T-helper 1 cell treated with Interleukin-12 subunit alpha and Interleukin-12 subunit beta and Interleukin-4 antibody, amounts not matched to agents 30 μg/mL and 1 μg/mL, for 36 hours (primary cell): ENCODE results near the gene CAMTA1.

Experiments
- H3K27ac Mint-ChIP-seq: one replicate; pipeline ENCODE4 v1.8.0; 2021; ENCODE audit warnings: mild to moderate bottlenecking, mixed read lengths
- H3K27me3 Mint-ChIP-seq: one replicate; pipeline ENCODE4 v1.8.0; 2021; ENCODE audit warnings: low read depth, mixed read lengths
- H3K36me3 Mint-ChIP-seq: one replicate; pipeline ENCODE4 v1.8.0; 2021; ENCODE audit warnings: low read depth, mixed read lengths
- H3K4me1 Mint-ChIP-seq: one replicate; pipeline ENCODE4 v1.8.0; 2021; ENCODE audit warnings: low read depth, mixed read lengths
- H3K4me3 Mint-ChIP-seq: one replicate; pipeline ENCODE4 v1.8.0; 2021; ENCODE audit warnings: mild to moderate bottlenecking, moderate library complexity, mixed read lengths
- H3K9me3 Mint-ChIP-seq: one replicate; pipeline ENCODE4 v1.8.0; 2021; ENCODE audit warnings: mixed read lengths

Gene CAMTA1

DNA sequence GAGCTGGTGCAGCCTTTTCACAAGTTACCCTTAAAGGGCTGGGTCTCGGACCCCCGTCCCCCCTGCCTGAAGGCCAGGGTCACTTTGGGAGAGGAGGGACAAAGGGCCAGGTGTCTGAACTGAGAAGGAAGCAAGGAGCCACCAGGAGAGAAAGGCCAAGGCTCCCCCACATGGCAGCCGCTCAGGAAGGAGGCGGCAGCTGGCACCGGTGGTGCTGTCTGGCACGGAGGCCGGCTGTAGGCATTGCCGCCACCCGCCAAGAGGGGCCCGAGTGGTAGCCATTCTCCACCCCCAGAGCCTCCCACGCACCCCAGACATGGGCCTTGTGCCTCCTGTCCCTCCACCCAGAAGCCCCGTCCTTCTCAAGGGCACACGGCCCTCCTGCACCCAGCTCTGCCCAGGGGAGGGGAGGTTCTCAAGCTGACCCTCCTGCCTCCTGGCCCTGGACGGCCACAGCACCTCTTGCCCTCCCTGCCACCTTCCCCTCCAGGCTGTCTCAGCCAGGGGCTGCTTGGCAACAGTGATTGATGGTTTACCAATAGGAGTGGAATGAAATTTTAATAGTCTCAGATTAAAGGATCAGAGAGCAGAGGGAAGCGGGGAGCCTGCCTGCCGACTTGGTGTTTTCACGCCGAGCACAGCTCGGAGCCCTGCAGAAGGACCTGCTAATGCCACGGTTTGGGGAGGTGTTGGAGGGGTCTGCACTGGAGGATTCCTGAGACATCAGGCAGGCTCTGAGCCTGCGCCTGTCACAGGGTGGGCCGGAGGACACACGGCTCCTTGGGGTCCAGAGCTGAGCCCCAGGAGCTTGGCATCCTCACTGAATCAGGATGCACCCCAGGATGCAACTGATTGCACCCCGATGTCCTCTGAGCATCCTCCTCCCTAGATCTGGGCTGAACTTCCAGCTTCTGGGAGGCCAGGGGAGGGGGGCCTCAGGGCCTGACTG is 773.9 kb downstream of the CAMTA1 start:
- H3K36me3 Mint-ChIP-seq: no peaks in the 10 kb centered on the region
- no peak overlapping the region for H3K4me3 Mint-ChIP-seq
- H3K27ac Mint-ChIP-seq: no peak overlapping the region
- H3K4me1 Mint-ChIP-seq: no peaks in the 10 kb centered on the region
- no peaks in the 10 kb centered on the region for H3K9me3 Mint-ChIP-seq
- peaks cover 6% of the 10 kb centered on the region for H3K27me3 Mint-ChIP-seq

DNA sequence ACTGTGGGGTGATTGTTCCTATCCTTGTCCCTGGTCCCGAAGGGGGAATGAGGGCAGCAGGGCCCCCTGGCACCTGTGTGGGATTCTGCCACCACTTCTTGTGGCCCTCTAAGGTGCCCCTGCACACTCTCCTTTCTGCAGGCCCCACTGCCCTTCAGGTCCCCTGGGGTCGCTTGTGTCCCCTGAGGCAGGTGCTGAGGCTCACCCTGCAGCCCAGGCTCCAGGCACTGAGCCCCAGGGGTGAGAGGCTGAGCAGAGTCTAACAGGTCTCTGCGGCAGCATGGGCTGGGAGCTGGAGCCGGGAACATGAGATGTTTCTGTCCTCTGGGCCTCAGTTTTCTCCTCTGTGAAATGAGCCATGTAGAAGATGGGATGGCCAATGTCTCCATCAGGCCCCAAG is 774.9 kb downstream of the CAMTA1 start:
- H3K27ac Mint-ChIP-seq: no peak overlapping the region
- H3K9me3 Mint-ChIP-seq: no peaks in the 10 kb centered on the region
- H3K36me3 Mint-ChIP-seq: no peaks in the 10 kb centered on the region
- H3K27me3 Mint-ChIP-seq: peaks cover 6% of the 10 kb centered on the region
- H3K4me1 Mint-ChIP-seq: no peaks in the 10 kb centered on the region
- H3K4me3 Mint-ChIP-seq: no peak overlapping the region

DNA sequence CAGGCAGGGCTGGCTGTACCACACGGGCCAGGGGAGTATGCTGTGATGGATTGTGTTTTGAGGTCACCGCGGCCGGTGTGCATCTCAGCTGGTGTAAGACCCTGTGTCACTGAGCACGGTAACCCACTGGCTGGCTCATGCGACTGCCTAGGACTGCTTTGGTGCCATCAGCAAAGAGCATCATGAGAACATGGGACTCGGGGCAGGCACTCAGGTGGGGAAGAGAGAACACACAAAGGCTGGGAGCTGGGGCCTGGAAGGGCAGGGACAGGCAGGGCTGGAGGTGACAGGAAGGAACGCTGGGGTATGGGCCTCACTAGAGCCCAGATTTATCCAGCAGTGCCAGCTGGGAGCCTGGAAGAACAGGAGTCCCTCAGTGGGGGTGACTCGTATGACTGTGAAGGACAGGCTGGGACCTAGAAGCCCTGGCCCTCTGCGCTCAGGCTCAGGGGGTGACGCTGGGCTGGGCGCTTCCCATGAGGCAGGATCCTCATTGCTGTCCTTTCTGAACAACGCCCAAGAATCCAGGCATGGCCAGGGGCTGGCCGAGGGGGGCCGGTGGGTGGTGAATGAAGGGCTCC is 775.4 kb downstream of the CAMTA1 start:
- Mint-ChIP-seq H3K36me3 (no peaks in the 10 kb centered on the region), H3K27me3 (peaks cover 2% of the 10 kb centered on the region), H3K27ac (no peak overlapping the region), H3K9me3 (no peaks in the 10 kb centered on the region), H3K4me1 (no peaks in the 10 kb centered on the region), H3K4me3 (no peak overlapping the region)

DNA sequence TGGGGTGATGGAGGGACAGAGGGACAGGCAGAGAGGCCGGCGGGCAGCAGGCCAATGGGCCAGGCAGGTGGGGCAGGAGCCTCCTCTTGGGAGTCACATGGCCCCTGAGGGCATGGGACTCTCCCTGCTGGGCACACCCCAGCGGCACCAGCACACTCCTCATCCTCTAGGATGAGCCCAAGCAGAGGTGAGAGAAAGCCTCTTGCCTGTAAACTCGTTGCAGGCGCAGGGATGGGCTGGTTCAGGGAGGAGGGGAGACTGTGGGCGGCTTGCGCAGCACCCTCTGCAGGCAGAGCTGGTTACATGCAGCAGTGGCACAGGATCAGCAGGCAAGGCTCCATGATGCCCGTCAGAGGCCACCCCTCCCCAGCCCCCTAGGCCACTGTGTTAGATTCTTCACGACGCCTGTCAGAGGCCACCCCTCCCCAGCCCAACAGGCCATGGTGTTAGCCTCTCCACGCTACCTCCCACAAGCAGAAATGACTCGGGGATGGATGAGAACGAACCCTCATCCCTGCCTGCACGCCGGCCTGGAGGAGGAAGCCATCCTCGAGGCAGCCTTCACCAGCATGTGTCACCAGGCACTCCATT is 776.2 kb downstream of the CAMTA1 start:
- Mint-ChIP-seq H3K4me1 (no peaks in the 10 kb centered on the region), H3K4me3 (no peak overlapping the region), H3K27me3 (no peaks in the 10 kb centered on the region), H3K36me3 (no peaks in the 10 kb centered on the region), H3K27ac (no peak overlapping the region), H3K9me3 (no peaks in the 10 kb centered on the region)

DNA sequence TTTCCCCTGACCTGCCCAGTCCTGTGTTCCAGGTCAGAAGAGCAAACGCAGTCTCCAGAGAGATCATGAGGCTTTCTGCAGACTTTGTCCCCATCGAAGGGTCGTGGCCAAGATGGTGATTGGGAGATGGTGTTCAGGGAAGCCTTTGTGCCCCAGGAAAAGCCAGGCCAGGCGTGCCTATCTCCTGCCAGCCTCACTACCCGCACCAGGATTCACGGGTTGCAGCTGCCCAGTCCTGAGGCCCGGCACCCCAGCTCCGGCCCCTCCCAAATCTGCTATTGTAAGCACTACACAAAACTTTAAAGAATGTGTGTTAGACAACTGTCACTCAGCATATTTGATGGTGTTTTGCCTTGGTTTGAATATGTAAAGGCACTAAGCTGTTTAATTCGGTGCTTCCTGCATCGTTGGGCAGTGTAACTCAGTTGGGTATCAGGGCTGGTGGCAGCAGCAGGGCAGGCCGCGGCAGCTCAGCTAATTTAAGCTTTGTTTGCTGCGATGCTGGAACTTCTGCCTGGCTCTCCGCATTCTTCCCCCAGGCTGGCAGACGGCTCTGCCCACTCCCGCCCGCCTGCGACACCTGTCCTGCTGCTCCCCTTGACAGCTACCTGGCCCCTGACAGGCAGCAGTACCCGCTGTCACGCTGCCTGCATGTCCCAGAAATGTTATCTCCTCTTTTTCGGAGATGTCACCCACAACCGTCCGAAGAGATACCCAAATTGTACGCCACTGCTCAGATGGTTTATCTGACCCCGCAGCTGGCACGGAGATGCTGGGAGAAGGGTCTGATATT is 776.9 kb downstream of the CAMTA1 start:
- H3K4me3 Mint-ChIP-seq: no peak overlapping the region
- H3K9me3 Mint-ChIP-seq: no peaks in the 10 kb centered on the region
- H3K4me1 Mint-ChIP-seq: no peaks in the 10 kb centered on the region
- H3K27ac Mint-ChIP-seq: no peak overlapping the region
- H3K36me3 Mint-ChIP-seq: no peaks in the 10 kb centered on the region
- H3K27me3 Mint-ChIP-seq: no peaks in the 10 kb centered on the region

DNA sequence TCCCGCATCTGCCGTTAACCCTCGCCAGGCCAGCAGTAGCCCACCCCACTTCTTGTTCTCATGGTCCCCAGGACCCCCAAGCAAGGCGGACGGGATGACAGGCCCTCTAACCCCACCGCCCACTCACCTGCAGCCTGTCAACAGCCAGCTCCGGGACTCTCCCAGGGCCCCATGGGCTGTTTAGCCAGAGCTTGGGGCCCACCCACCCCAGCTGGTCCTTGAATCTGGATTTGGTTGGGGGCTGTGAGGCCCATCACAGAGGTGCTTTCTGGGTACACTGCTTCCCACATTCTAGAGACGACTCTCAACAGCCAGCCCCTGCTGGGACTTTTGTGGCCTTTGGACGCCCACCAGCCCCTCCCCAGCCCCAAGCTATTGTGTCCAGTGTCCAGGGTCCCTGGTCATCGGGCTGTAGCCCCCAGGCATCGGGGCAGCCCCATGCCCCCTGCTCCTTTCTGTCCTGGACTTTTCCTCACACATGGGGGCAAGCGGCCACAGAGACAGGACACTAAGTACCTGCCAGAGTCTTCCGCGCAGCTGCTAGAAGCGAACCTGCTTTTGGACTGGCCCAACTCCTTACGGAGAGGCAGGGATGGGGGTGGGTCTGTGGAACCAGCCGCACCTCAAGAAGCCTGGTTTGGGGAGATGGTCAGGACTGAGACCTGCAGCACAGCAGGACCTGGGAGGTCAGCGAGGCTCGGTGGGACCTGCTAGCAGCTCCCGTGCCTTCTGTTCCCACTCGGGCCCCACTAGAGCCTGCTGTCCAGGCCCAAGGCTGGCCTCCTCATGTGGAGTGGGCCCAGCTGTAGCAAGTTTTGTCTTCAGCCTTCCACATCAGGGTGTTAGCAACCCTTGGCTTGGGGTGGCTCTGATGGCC is 777.7 kb downstream of the CAMTA1 start:
- Mint-ChIP-seq H3K4me1 (no peaks in the 10 kb centered on the region), H3K4me3 (no peak overlapping the region), H3K9me3 (no peaks in the 10 kb centered on the region), H3K36me3 (no peaks in the 10 kb centered on the region), H3K27me3 (no peaks in the 10 kb centered on the region), H3K27ac (no peak overlapping the region)

DNA sequence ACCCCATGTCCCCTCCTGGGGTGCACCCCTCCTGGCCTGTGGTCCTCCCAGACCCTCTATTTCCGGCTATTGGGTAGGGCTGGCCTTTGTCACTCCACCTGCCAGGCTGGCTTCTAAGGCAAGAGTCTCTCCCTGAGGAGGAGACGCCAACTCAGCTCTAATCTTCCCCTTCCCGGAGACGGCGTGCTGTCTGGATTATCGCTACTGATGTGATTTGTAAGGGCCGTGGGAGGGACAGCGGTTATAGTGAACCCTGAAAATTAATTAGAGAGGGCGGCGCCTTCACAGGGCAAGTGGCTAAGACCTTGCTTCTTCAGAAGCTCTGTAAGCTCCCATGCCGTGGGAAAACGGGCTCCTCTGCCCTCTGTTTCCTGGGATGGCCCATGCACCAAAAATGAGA is 778.9 kb downstream of the CAMTA1 start:
- Mint-ChIP-seq H3K4me1 (no peaks in the 10 kb centered on the region), H3K4me3 (no peak overlapping the region), H3K9me3 (no peaks in the 10 kb centered on the region), H3K36me3 (no peaks in the 10 kb centered on the region), H3K27ac (no peak overlapping the region), H3K27me3 (no peaks in the 10 kb centered on the region)

DNA sequence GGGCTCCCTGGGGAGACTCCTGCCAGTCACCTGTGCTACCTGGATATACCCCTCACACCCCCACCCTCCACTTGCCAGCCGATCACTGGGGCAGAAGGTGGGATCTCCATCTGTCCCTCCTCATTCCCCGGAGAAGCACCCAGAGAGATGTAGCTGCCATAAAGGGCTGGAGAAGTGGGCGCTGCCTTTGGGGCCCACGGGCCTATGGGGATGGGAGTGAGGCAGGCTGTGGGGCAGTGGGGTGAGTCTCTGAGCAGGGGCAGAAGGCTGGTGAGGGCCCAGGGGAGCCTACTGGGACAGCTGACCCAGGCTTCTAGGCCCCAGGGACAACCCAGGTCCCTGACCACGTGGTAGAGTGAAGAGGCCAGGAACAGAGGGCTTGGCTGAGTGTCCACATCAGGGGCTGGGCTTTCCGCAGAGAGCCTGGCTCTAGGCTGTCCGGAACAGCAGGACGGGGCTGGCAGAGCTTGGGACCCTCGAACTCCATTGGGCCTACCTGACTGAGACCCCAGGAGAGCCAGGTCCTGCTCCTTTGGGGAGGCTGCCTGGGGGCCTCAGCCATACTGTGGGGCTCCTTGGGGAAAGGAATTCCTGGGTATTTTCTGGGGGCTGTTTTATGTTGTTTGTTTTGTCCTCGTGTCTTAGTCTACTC is 780.0 kb downstream of the CAMTA1 start:
- H3K27me3 Mint-ChIP-seq: no peaks in the 10 kb centered on the region
- no peaks in the 10 kb centered on the region for H3K36me3 Mint-ChIP-seq
- no peaks in the 10 kb centered on the region for H3K9me3 Mint-ChIP-seq
- H3K4me1 Mint-ChIP-seq: no peaks in the 10 kb centered on the region
- H3K27ac Mint-ChIP-seq: no peak overlapping the region
- H3K4me3 Mint-ChIP-seq: no peak overlapping the region

DNA sequence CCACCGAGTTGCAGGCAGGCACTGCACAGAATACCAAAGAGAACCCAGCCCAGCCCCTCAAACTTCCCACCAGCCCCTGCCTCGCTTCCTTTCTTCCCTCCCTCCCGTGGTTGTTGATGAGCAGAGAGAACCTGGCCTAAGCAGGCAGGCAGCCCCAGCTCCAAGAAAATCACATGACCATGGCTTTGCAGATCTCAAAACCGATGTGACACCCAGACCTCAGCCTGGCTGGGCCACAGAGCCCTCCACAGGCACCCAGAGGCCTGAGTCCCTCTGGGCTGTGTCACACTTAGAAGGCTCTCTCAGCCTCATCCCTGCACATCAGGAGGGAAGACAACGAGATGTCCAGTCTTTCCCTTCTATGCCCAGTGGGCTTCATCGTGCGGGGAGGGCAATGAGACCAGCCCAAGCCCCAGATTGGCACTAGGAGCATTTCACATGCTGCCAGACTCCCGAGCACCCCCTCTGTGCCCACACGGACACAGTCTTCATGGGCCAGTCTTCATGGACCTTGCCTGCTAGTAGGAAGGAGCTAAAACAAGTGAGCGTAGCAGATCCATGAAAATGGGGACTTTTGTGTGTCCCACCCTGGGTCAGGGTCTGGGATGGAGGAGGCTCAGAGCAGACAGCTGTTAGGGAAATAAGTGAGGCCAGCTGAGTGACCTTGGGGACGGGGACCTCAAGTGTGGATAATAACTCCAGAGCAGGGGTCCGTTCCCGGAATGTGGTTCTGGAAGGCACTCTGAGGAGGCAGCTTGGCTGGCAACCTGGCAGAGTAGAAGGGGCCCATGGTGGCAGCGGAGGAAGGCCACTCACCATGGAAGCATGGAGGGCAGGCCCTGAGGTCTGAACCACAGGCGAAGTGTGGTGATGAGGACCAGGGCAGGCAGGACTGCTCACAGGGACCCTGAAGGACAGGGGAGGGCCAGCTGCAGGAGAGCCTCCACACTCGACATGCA is 781.4 kb downstream of the CAMTA1 start:
- Mint-ChIP-seq H3K9me3 (no peaks in the 10 kb centered on the region), H3K36me3 (no peaks in the 10 kb centered on the region), H3K27me3 (no peaks in the 10 kb centered on the region), H3K27ac (no peak overlapping the region), H3K4me1 (no peaks in the 10 kb centered on the region), H3K4me3 (no peak overlapping the region)

DNA sequence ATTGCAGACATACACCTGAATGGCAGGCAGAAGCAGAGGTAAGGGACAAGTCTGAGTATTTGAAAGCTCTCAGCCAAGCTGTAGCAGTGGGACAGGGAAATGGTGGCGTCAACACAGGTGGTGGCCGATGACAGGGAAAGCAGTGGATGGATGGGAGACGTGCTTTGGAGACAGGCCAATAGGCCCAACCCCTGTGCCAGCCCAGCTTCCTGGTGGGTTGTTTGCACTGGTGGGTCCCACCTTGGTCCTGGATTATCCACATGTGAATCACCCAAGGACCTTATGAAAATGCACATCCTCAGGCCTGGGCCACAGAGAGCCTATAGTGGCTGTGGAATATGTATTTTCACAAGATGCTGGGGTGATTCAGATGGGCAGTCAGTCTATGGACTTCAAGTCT is 782.1 kb downstream of the CAMTA1 start:
- Mint-ChIP-seq H3K4me1 (no peaks in the 10 kb centered on the region), H3K9me3 (no peaks in the 10 kb centered on the region), H3K27ac (no peak overlapping the region), H3K27me3 (no peaks in the 10 kb centered on the region), H3K4me3 (no peak overlapping the region), H3K36me3 (no peaks in the 10 kb centered on the region)

DNA sequence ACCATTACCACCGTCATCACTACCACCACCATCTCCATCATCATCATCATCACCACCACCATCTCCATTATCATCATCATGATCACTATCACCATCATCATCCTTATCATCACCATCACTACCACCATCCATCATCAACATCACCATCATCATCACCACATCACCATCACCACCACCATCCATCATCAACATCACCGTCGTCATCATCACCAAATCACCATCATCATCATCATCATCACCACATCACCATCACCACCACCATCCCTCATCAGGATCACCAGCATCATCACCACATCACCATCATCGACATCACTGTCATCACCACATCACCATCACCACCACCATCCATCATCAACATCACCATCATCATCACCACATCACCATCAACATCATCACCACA is 782.8 kb downstream of the CAMTA1 start:
- Mint-ChIP-seq H3K36me3 (no peaks in the 10 kb centered on the region), H3K27me3 (no peaks in the 10 kb centered on the region), H3K4me3 (no peak overlapping the region), H3K4me1 (no peaks in the 10 kb centered on the region), H3K9me3 (no peaks in the 10 kb centered on the region), H3K27ac (no peak overlapping the region)

DNA sequence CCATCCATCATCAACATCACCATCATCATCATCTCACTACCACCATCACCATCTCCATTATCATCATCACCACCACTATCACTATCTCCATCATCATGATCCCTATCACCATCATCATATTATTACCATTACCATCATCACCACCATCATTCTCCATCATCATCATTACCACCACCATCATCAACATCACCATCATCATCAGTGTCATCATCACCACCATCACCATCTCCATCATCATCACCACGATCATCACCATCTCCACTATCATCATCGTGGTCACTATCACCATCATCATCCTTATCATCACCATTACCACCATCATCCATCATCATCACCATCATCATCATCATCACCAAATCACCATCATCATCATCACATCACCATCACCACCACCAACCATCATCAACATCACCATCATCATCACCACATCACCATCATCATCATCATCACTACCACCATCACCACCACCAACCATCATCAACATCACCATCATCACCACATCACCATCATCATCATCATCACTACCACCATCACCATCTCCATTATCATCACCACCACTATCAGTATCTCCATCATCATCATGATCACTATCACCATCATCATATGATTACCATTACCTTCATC is 783.8 kb downstream of the CAMTA1 start:
- H3K4me3 Mint-ChIP-seq: no peak overlapping the region
- H3K27me3 Mint-ChIP-seq: no peaks in the 10 kb centered on the region
- H3K4me1 Mint-ChIP-seq: no peaks in the 10 kb centered on the region
- H3K36me3 Mint-ChIP-seq: no peaks in the 10 kb centered on the region
- no peaks in the 10 kb centered on the region for H3K9me3 Mint-ChIP-seq
- H3K27ac Mint-ChIP-seq: no peak overlapping the region
